ENCODE results near the gene VPS37B.

DNA sequence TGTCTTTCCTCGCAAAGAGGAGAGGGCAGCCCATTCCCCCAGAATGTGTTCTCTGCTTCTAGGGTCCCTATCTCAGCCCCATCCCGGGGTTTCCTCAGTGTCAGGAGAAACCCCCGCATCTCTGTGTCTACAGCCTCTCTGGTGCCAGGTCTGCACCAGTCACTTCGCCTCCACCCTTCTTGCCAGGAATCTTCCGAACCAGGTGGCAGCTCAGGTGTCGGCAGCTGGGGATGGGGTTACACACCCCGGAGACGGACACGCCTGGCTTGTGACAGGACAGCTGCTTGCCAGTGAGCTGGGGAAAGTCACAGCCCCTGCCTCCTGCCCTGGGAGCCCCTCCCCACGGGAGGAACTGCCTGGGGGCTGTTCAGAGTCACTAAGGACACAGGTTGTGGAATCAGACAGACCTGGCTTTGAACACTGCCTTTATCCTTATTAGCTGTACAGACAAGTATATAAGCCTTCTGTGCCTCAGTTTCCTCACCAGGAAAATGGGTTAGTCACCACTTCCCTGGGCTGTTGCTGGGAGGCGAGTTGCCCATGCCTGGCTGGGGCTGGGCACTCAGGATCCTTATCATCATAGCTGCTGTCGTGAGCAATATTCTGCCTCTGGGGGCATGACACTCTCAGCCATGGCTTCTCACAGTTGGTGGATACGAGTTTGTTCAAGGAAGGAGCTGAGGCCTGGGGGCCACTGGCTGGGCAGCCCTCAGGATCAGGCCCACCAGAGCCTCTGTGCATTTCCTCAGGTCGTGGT lies 49.9 kb downstream of the VPS37B start:
- no peak for TF ChIP-seq SUZ12 (IDR thresholded peaks at IDR 0.05; ENCODE audit: extremely low read depth, insufficient read depth, insufficient read length)
- TF ChIP-seq ZNF274 (IDR thresholded peaks at IDR 0.05; ENCODE audit: low read depth, low read length): no peak
